IMR-90 (cell line): ENCODE data around the gene ARHGAP15.

Experiments used
- BHLHE40 ChIP-seq: fragments of 150-350 bp; IDR thresholded peaks from 2 replicates; pipeline ENCODE4 v1.6.1; 2016; ENCODE audit warnings: mild to moderate bottlenecking, low read depth, low read length
- CEBPB ChIP-seq: IDR thresholded peaks from 2 replicates; pipeline ENCODE4 v1.6.1; 2012; ENCODE audit warnings: low read depth, low read length, improper control_type of control experiment
- CHD1 ChIP-seq: IDR thresholded peaks from 2 replicates; pipeline ENCODE4 v1.6.1; 2012; ENCODE audit warnings: low read depth, low read length, improper control_type of control experiment
- FOS ChIP-seq: fragments of 150-350 bp; IDR thresholded peaks from 2 replicates; pipeline ENCODE4 v1.6.1; 2016; ENCODE audit warnings: low read depth, low read length
- MAZ ChIP-seq: IDR thresholded peaks from 2 replicates; pipeline ENCODE4 v1.6.1; 2012; ENCODE audit warnings: low read depth, mild to moderate bottlenecking, low read length, improper control_type of control experiment, moderate library complexity, borderline replicate concordance
- MXI1 ChIP-seq: IDR thresholded peaks from 2 replicates; pipeline ENCODE4 v1.6.1; 2012; ENCODE audit warnings: low read depth, mild to moderate bottlenecking, low read length, moderate library complexity, borderline replicate concordance
- NFE2L2 ChIP-seq: fragments of 150-350 bp; IDR thresholded peaks from 2 replicates; pipeline ENCODE4 v1.6.1; 2016; ENCODE audit warnings: low read depth, mild to moderate bottlenecking, low read length
- POLR2A ChIP-seq: IDR thresholded peaks from 2 replicates; pipeline ENCODE4 v1.6.1; 2012; ENCODE audit warnings: mild to moderate bottlenecking, low read depth, low read length
- RAD21 ChIP-seq: IDR thresholded peaks from 2 replicates; pipeline ENCODE4 v1.6.1; 2012; ENCODE audit warnings: low read length, improper control_type of control experiment
- RCOR1 ChIP-seq: IDR thresholded peaks from 2 replicates; pipeline ENCODE4 v1.6.1; 2012; ENCODE audit warnings: mild to moderate bottlenecking, low read length, improper control_type of control experiment; ENCODE audit not compliant: insufficient replicate concordance
- SMC3 ChIP-seq: fragments of 150-350 bp; IDR thresholded peaks from 2 replicates; pipeline ENCODE4 v1.6.1; 2016; ENCODE audit warnings: low read depth, mild to moderate bottlenecking, antibody characterized with exemption, low read length, moderate library complexity
- TF ChIP-seq, protein P1 (sequence below): conservative IDR thresholded peaks from 2 replicates; pipeline ENCODE4 v1.5.1; 2012; ENCODE audit warnings: mild to moderate bottlenecking, low read depth, low read length, improper control_type of control experiment
- TF ChIP-seq, protein P2 (sequence below): fragments of 150-350 bp; IDR thresholded peaks from 2 replicates; pipeline ENCODE4 v1.6.1; 2017; ENCODE audit warnings: mild to moderate bottlenecking, antibody characterized with exemption, low read length, low read depth
- TF ChIP-seq, protein P3 (sequence below): fragments of 150-350 bp; IDR thresholded peaks from 2 replicates; pipeline ENCODE4 v1.6.1; 2016; ENCODE audit warnings: low read depth, mild to moderate bottlenecking, low read length, moderate library complexity, borderline replicate concordance

DNA sequence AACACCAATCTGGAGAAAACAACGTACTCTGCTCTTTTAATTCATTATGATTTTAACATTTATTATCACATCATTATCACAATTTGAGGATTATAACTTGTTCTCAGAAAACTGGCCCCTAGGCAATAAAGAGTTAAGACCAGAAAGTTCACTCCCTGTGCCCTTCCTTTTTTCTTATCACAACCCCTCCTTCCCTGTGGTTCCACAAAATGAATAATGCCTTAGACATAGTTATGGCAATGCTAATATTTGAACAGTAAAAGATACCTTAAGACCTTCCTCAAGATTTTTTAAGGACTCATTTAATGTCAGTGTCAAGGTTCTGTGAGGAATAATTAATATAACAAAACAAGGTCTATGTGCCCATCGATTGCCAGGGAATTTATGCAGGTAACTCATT is 596.2 kb downstream of the ARHGAP15 start:
- no peak for TF ChIP-seq FOS
- TF ChIP-seq, protein P1, sequence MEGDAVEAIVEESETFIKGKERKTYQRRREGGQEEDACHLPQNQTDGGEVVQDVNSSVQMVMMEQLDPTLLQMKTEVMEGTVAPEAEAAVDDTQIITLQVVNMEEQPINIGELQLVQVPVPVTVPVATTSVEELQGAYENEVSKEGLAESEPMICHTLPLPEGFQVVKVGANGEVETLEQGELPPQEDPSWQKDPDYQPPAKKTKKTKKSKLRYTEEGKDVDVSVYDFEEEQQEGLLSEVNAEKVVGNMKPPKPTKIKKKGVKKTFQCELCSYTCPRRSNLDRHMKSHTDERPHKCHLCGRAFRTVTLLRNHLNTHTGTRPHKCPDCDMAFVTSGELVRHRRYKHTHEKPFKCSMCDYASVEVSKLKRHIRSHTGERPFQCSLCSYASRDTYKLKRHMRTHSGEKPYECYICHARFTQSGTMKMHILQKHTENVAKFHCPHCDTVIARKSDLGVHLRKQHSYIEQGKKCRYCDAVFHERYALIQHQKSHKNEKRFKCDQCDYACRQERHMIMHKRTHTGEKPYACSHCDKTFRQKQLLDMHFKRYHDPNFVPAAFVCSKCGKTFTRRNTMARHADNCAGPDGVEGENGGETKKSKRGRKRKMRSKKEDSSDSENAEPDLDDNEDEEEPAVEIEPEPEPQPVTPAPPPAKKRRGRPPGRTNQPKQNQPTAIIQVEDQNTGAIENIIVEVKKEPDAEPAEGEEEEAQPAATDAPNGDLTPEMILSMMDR, result no peak
- TF ChIP-seq RAD21, result no peak
- TF ChIP-seq, protein P2, sequence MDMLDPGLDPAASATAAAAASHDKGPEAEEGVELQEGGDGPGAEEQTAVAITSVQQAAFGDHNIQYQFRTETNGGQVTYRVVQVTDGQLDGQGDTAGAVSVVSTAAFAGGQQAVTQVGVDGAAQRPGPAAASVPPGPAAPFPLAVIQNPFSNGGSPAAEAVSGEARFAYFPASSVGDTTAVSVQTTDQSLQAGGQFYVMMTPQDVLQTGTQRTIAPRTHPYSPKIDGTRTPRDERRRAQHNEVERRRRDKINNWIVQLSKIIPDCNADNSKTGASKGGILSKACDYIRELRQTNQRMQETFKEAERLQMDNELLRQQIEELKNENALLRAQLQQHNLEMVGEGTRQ, result no peak
- TF ChIP-seq POLR2A, result no peak
- TF ChIP-seq MAZ, result no peak
- TF ChIP-seq, protein P3, sequence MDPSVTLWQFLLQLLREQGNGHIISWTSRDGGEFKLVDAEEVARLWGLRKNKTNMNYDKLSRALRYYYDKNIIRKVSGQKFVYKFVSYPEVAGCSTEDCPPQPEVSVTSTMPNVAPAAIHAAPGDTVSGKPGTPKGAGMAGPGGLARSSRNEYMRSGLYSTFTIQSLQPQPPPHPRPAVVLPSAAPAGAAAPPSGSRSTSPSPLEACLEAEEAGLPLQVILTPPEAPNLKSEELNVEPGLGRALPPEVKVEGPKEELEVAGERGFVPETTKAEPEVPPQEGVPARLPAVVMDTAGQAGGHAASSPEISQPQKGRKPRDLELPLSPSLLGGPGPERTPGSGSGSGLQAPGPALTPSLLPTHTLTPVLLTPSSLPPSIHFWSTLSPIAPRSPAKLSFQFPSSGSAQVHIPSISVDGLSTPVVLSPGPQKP, result no peak
- TF ChIP-seq NFE2L2, result no peak
- TF ChIP-seq MXI1, result no peak
- no peak for TF ChIP-seq SMC3
- no peak for TF ChIP-seq CHD1
- no peak for TF ChIP-seq RCOR1
- TF ChIP-seq BHLHE40, result no peak
- TF ChIP-seq CEBPB, result no peak
